Measurements from ENCODE around the gene SERPINA5.

The SERPINA5 gene

GRCh38 chr14:94542811-94543440, 38.3 kb upstream of the SERPINA5 start:
- H2AFZ ChIP-seq (ENCODE audit: low read length, unreplicated experiment), result no peak overlapping the region
- H3K36me3 ChIP-seq (ENCODE audit: insufficient read depth, low read length), result no peaks in the 10 kb centered on the region
- H3K79me2 ChIP-seq (ENCODE audit: control insufficient read depth, insufficient read depth, low read length, unreplicated experiment), result no peaks in the 10 kb centered on the region
- no peak overlapping the region for H3K27ac ChIP-seq (ENCODE audit: low read depth, low read length)
- H3K4me1 ChIP-seq (ENCODE audit: control insufficient read depth, insufficient read depth, low read length, unreplicated experiment), result peaks cover 26% of the 10 kb centered on the region
- H3K27me3 ChIP-seq (ENCODE audit: insufficient read depth, low read length), result no peaks in the 10 kb centered on the region
- no peak overlapping the region for H3K4me3 ChIP-seq (ENCODE audit: low read depth, low read length)

- H3K27me3 ChIP-seq (ENCODE audit: insufficient read depth, low read length), result no peaks in the 10 kb centered on the region
- H3K4me3 ChIP-seq (ENCODE audit: low read depth, low read length), result no peak overlapping the region
Measured at GRCh38 chr14:94543449-94544124, 37.6 kb upstream of the SERPINA5 start.

GRCh38 chr14:94544726-94545125, 36.5 kb upstream of the SERPINA5 start:
- Histone ChIP-seq H3K79me2 (ENCODE audit: control insufficient read depth, insufficient read depth, low read length, unreplicated experiment) (no peaks in the 10 kb centered on the region), H3K4me1 (ENCODE audit: control insufficient read depth, insufficient read depth, low read length, unreplicated experiment) (peaks cover 23% of the 10 kb centered on the region), H2AFZ (ENCODE audit: low read length, unreplicated experiment) (no peak overlapping the region), H3K27ac (ENCODE audit: low read depth, low read length) (no peak overlapping the region), H3K36me3 (ENCODE audit: insufficient read depth, low read length) (no peaks in the 10 kb centered on the region), H3K27me3 (ENCODE audit: insufficient read depth, low read length) (no peaks in the 10 kb centered on the region), H3K4me3 (ENCODE audit: low read depth, low read length) (no peak overlapping the region)

More at GRCh38 chr14:94543449-94544124, 37.6 kb upstream of the SERPINA5 start:
- Histone ChIP-seq H3K79me2 (ENCODE audit: control insufficient read depth, insufficient read depth, low read length, unreplicated experiment) (no peaks in the 10 kb centered on the region), H3K4me1 (ENCODE audit: control insufficient read depth, insufficient read depth, low read length, unreplicated experiment) (peaks cover 26% of the 10 kb centered on the region), H3K27ac (ENCODE audit: low read depth, low read length) (no peak overlapping the region), H2AFZ (ENCODE audit: low read length, unreplicated experiment) (no peak overlapping the region), H3K36me3 (ENCODE audit: insufficient read depth, low read length) (no peaks in the 10 kb centered on the region)

- Histone ChIP-seq H3K27me3 (ENCODE audit: insufficient read depth, low read length) (no peaks in the 10 kb centered on the region), H3K27ac (ENCODE audit: low read depth, low read length) (no peak overlapping the region), H2AFZ (ENCODE audit: low read length, unreplicated experiment) (no peak overlapping the region), H3K79me2 (ENCODE audit: control insufficient read depth, insufficient read depth, low read length, unreplicated experiment) (no peaks in the 10 kb centered on the region), H3K4me1 (ENCODE audit: control insufficient read depth, insufficient read depth, low read length, unreplicated experiment) (peaks cover 17% of the 10 kb centered on the region), H3K36me3 (ENCODE audit: insufficient read depth, low read length) (no peaks in the 10 kb centered on the region), H3K4me3 (ENCODE audit: low read depth, low read length) (no peak overlapping the region)
Measured at GRCh38 chr14:94545131-94545841, 35.9 kb upstream of the SERPINA5 start.

- H3K4me3 ChIP-seq (ENCODE audit: low read depth, low read length), result no peak overlapping the region
- H3K27me3 ChIP-seq (ENCODE audit: insufficient read depth, low read length), result no peaks in the 10 kb centered on the region
- no peaks in the 10 kb centered on the region for H3K36me3 ChIP-seq (ENCODE audit: insufficient read depth, low read length)
- peaks cover 5% of the 10 kb centered on the region for H3K4me1 ChIP-seq (ENCODE audit: control insufficient read depth, insufficient read depth, low read length, unreplicated experiment)
- H3K27ac ChIP-seq (ENCODE audit: low read depth, low read length), result no peak overlapping the region
- no peak overlapping the region for H2AFZ ChIP-seq (ENCODE audit: low read length, unreplicated experiment)
- no peaks in the 10 kb centered on the region for H3K79me2 ChIP-seq (ENCODE audit: control insufficient read depth, insufficient read depth, low read length, unreplicated experiment)
Measured at GRCh38 chr14:94547151-94547680, 34.0 kb upstream of the SERPINA5 start.

- no peaks in the 10 kb centered on the region for H3K79me2 ChIP-seq (ENCODE audit: control insufficient read depth, insufficient read depth, low read length, unreplicated experiment)
- peaks cover 1% of the 10 kb centered on the region for H3K4me1 ChIP-seq (ENCODE audit: control insufficient read depth, insufficient read depth, low read length, unreplicated experiment)
- no peak overlapping the region for H3K4me3 ChIP-seq (ENCODE audit: low read depth, low read length)
- H3K36me3 ChIP-seq (ENCODE audit: insufficient read depth, low read length), result no peaks in the 10 kb centered on the region
- H3K27me3 ChIP-seq (ENCODE audit: insufficient read depth, low read length), result no peaks in the 10 kb centered on the region
- H2AFZ ChIP-seq (ENCODE audit: low read length, unreplicated experiment), result no peak overlapping the region
- H3K27ac ChIP-seq (ENCODE audit: low read depth, low read length), result no peak overlapping the region
Measured at GRCh38 chr14:94547726-94548125, 33.5 kb upstream of the SERPINA5 start.

GRCh38 chr14:94548131-94548998, 32.9 kb upstream of the SERPINA5 start:
- H3K27me3 ChIP-seq (ENCODE audit: insufficient read depth, low read length), result no peaks in the 10 kb centered on the region
- H3K4me1 ChIP-seq (ENCODE audit: control insufficient read depth, insufficient read depth, low read length, unreplicated experiment), result no peaks in the 10 kb centered on the region
- H2AFZ ChIP-seq (ENCODE audit: low read length, unreplicated experiment), result no peak overlapping the region
- no peaks in the 10 kb centered on the region for H3K36me3 ChIP-seq (ENCODE audit: insufficient read depth, low read length)
- H3K4me3 ChIP-seq (ENCODE audit: low read depth, low read length), result no peak overlapping the region
- H3K27ac ChIP-seq (ENCODE audit: low read depth, low read length), result no peak overlapping the region
- H3K79me2 ChIP-seq (ENCODE audit: control insufficient read depth, insufficient read depth, low read length, unreplicated experiment), result no peaks in the 10 kb centered on the region

GRCh38 chr14:94548999-94549985, 31.9 kb upstream of the SERPINA5 start:
- no peak overlapping the region for H3K4me3 ChIP-seq (ENCODE audit: low read depth, low read length)
- no peaks in the 10 kb centered on the region for H3K4me1 ChIP-seq (ENCODE audit: control insufficient read depth, insufficient read depth, low read length, unreplicated experiment)
- no peaks in the 10 kb centered on the region for H3K79me2 ChIP-seq (ENCODE audit: control insufficient read depth, insufficient read depth, low read length, unreplicated experiment)
- no peaks in the 10 kb centered on the region for H3K36me3 ChIP-seq (ENCODE audit: insufficient read depth, low read length)
- no peaks in the 10 kb centered on the region for H3K27me3 ChIP-seq (ENCODE audit: insufficient read depth, low read length)
- H3K27ac ChIP-seq (ENCODE audit: low read depth, low read length), result no peak overlapping the region
- no peak overlapping the region for H2AFZ ChIP-seq (ENCODE audit: low read length, unreplicated experiment)

- Histone ChIP-seq H3K79me2 (ENCODE audit: control insufficient read depth, insufficient read depth, low read length, unreplicated experiment) (no peaks in the 10 kb centered on the region), H2AFZ (ENCODE audit: low read length, unreplicated experiment) (no peak overlapping the region), H3K4me3 (ENCODE audit: low read depth, low read length) (no peak overlapping the region), H3K27ac (ENCODE audit: low read depth, low read length) (no peak overlapping the region), H3K4me1 (ENCODE audit: control insufficient read depth, insufficient read depth, low read length, unreplicated experiment) (no peaks in the 10 kb centered on the region), H3K36me3 (ENCODE audit: insufficient read depth, low read length) (no peaks in the 10 kb centered on the region), H3K27me3 (ENCODE audit: insufficient read depth, low read length) (no peaks in the 10 kb centered on the region)
Measured at GRCh38 chr14:94550041-94550440, 31.2 kb upstream of the SERPINA5 start.

All from ACC112 (cell line).